Glutamatergic neuron (in vitro differentiated cells): ENCODE data around the gene DNAJC6. TPM values are rescaled to one million over a fixed set of nuclear protein-coding genes. Genes with fewer than 3 reads are reported as not detected.

Source experiments
- DNase-seq: peaks from one replicate; pipeline ENCODE4 v3.0.0; 2022
- H3K27ac Mint-ChIP-seq: one replicate; pipeline ENCODE4 v1.8.0; 2020; ENCODE audit warnings: mild to moderate bottlenecking, mixed read lengths, inconsistent platforms; ENCODE audit not compliant: unreplicated experiment
- H3K27me3 Mint-ChIP-seq: one replicate; pipeline ENCODE4 v1.8.0; 2020; ENCODE audit warnings: mild to moderate bottlenecking, moderate library complexity, mixed read lengths, inconsistent platforms; ENCODE audit not compliant: unreplicated experiment
- H3K36me3 Mint-ChIP-seq: one replicate; pipeline ENCODE4 v1.8.0; 2020; ENCODE audit warnings: mild to moderate bottlenecking, mixed read lengths, inconsistent platforms; ENCODE audit not compliant: unreplicated experiment
- H3K4me1 Mint-ChIP-seq: one replicate; pipeline ENCODE4 v1.8.0; 2020; ENCODE audit warnings: mild to moderate bottlenecking, low read depth, mixed read lengths, inconsistent platforms; ENCODE audit not compliant: unreplicated experiment
- H3K4me3 Mint-ChIP-seq: one replicate; pipeline ENCODE4 v1.8.0; 2020; ENCODE audit warnings: mild to moderate bottlenecking, mixed read lengths, inconsistent platforms; ENCODE audit not compliant: unreplicated experiment
- H3K9me3 Mint-ChIP-seq: one replicate; pipeline ENCODE4 v1.8.0; 2020; ENCODE audit warnings: mild to moderate bottlenecking, moderate library complexity, mixed read lengths, inconsistent platforms; ENCODE audit not compliant: unreplicated experiment
- CTCF ChIP-seq: fragments of 200-600 bp; sonication (generic); IDR thresholded peaks from one replicate; pipeline ENCODE4 v1.5.0; 2021; ENCODE audit not compliant: partially characterized antibody, unreplicated experiment
- total RNA-seq: library from RNA; stranded (reverse); fragmentation: NEBNext Ultra II Directional; extraction: Animal tissue kit (Norgen Biotek cat#: 25700); gene quantifications from one replicate; pipeline ENCODE4 v1.2.1, GENCODE V29; 2021; ENCODE audit not compliant: unreplicated experiment

The DNAJC6 gene
- total RNA-seq, 1 donor from 2014 or later: 54.6 TPM

- Mint-ChIP-seq H3K9me3 (peaks cover 1% of the 10 kb centered on the region), H3K27ac (no peak overlapping the region), H3K4me3 (no peak overlapping the region), H3K4me1 (peaks cover 12% of the 10 kb centered on the region), H3K27me3 (no peaks in the 10 kb centered on the region), H3K36me3 (no peaks in the 10 kb centered on the region)
- no peak for TF ChIP-seq CTCF
- no peak for DNase-seq
Observed at GRCh38 chr1:65292861-65293593, 16.3 kb upstream of the DNAJC6 start.

DNA sequence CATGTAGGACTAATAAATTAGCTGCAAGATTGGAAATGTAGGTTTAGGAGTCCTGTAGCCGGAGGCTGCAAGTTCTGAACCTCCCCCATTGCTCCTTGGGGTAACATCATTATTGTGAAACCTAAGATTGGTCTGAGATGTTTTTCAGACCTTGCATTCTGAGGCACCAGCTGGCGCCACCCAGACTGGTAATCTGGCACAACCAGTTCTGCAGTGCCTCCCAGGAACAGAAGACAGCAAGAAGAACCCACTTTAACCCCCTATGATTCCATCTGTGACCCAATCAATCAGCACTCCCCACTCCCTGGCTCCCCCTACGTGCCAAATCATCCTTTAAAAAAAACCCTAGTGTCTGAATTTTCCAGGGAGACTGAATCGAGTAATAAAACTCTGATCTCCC is 11.6 kb upstream of the DNAJC6 start:
- no peak overlapping the region for H3K27ac Mint-ChIP-seq
- no peaks in the 10 kb centered on the region for H3K36me3 Mint-ChIP-seq
- no peak overlapping the region for H3K4me3 Mint-ChIP-seq

DNA sequence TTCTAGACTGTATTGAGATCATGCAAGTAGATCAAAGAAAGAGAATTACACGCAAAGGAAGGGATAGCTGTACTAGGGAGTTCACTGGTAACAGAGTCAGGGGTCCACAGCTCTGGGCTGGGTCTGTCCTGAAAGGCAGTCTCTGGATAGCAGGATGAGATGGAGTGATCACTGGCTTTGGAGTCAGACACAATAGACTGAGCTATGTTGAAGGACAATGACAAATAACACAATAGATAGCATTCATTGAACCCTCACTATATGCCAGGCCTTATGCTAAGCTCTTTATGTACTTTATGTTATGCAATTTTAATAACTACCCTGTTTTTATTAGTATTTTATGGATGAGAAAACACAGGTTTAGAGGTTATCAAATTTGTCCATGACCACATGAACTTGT is 10.0 kb upstream of the DNAJC6 start:
- DNase-seq: no peak
- Mint-ChIP-seq H3K36me3 (peaks cover 3% of the 10 kb centered on the region), H3K4me1 (peaks cover 11% of the 10 kb centered on the region), H3K9me3 (no peaks in the 10 kb centered on the region), H3K27me3 (no peaks in the 10 kb centered on the region), H3K4me3 (no peak overlapping the region), H3K27ac (no peak overlapping the region)
- TF ChIP-seq CTCF: no peak

More for the DNA sequence above, 11.6 kb upstream of the DNAJC6 start:
- Mint-ChIP-seq H3K27me3 (no peaks in the 10 kb centered on the region), H3K4me1 (peaks cover 14% of the 10 kb centered on the region), H3K9me3 (no peaks in the 10 kb centered on the region)
- no peak for DNase-seq
- TF ChIP-seq CTCF: no peak

DNA sequence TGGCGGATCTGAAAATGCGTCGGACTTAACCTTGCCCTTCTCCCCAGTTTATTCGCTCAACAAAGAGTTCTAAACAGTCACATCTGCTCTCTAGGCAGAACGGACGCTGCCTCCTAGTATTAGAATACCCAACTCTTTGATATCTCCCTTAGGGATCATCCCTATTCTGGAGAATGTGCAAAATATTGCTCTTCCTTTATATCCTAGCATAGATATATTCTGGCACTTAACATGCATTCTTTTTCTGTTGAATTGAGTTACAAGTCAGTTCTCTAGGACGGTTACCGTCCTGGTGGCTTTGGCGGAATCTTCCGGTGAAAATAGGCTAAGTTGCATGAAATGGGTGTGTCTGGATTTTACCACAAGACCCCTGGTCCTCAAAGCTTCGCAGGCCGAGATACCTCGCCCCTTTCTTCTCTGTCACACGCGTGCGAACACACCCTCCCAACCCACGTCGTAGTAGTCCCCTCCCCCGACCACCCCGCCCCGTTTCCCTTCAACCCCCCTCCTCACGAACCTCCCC is 501 bp upstream of the DNAJC6 start:
- Mint-ChIP-seq H3K27ac (peak overlapping the region; percentile 89), H3K36me3 (peaks cover 4% of the 10 kb centered on the region), H3K9me3 (peaks cover 10% of the 10 kb centered on the region)

More for the DNA sequence above, 501 bp upstream of the DNAJC6 start:
- no peak for TF ChIP-seq CTCF
- DNase-seq: no peak
- Mint-ChIP-seq H3K27me3 (peaks cover 8% of the 10 kb centered on the region), H3K4me1 (peaks cover 15% of the 10 kb centered on the region), H3K4me3 (peak overlapping the region; percentile 89)
